ENCODE data around the gene AHNAK2.

GRCh38 chr14:104977681-104978653 lies at the start of gene AHNAK2:
- TF ChIP-seq CTCF (conservative IDR thresholded peaks at IDR 0.05) (no peak), ZFX (IDR thresholded peaks at IDR 0.05) (peak; percentile 24; the same call in 1 of the 2 replicates)
